ENCODE measurements around the gene GID8. TPM values are rescaled to one million over a fixed set of nuclear protein-coding genes. Genes with fewer than 3 reads are reported as not detected.
A peak's percentile ranks its signal among the peaks of the same experiment; 100 is the strongest.

The GID8 gene
- total and polyA plus RNA-seq, 9 of the 15 experiments (the other 6 are each of a cell fraction or from before 2014, with no cell fraction given): 7.5 to 31.6 (median 22.2) TPM

GRCh38 chr20:62938105-62938888 is at the start of gene GID8 (continued):
- TF ChIP-seq TAF1 (IDR thresholded peaks at IDR 0.05; ENCODE audit: control insufficient read depth, extremely low read depth, insufficient read depth, low read length, severe bottlenecking) (no peak), SAFB (IDR thresholded peaks at IDR 0.05; ENCODE audit: borderline replicate concordance, low read depth, low read length) (no peak), XRCC5 (IDR thresholded peaks at IDR 0.05; ENCODE audit: low read depth, low read length) (no peak), ZNF316 (IDR thresholded peaks at IDR 0.05) (no peak), GATA2 (CRISPR knock-in tag; IDR thresholded peaks at IDR 0.05) (no peak), ZBTB40 (IDR thresholded peaks at IDR 0.05) (0 out of 2 replicates have a peak, but pooled peaks have one; percentile 22), ZBTB40 (CRISPR knock-in tag; IDR thresholded peaks at IDR 0.05) (no peak), POLR2H (tag; IDR thresholded peaks at IDR 0.05; ENCODE audit: low read depth) (no peak), IRF2 (CRISPR knock-in tag; IDR thresholded peaks at IDR 0.05) (no peak), SFPQ (IDR thresholded peaks at IDR 0.05; ENCODE audit: low read depth, low read length) (no peak), FOXK2 (conservative IDR thresholded peaks at IDR 0.05 in 1 of 2, IDR thresholded peaks at IDR 0.05 in 1 of 2; ENCODE audit: low read depth in 2 of 2) (0 out of 4 replicates have a peak, but pooled peaks of 1 of the 2 experiments have one; percentile 16), RBBP5 (IDR thresholded peaks at IDR 0.05; ENCODE audit: borderline replicate concordance, insufficient read depth, low read length, poor library complexity, severe bottlenecking) (peak; percentile 75), ZNF707 (CRISPR knock-in tag; conservative IDR thresholded peaks at IDR 0.05) (no peak), ZNF232 (CRISPR knock-in tag; IDR thresholded peaks at IDR 0.05) (0 out of 2 replicates have a peak, but pooled peaks have one; percentile 28)
